ENCODE results near the gene STARD10.

Gene STARD10

GRCh38 chr11:72780296-72781062, 13.4 kb downstream of the STARD10 start:
- DNase-seq (ENCODE audit: low read depth in 2 of 2) = no peak

- no peak for DNase-seq (ENCODE audit: low read depth in 2 of 2)
Observed at GRCh38 chr11:72779495-72780128, 14.2 kb downstream of the STARD10 start.

- DNase-seq (ENCODE audit: low read depth in 2 of 2) = no peak
Observed at GRCh38 chr11:72778535-72779494, 15.0 kb downstream of the STARD10 start.

GRCh38 chr11:72777755-72778278, 16.0 kb downstream of the STARD10 start:
- DNase-seq (ENCODE audit: low read depth in 2 of 2) = no peak

GRCh38 chr11:72776844-72777754, 16.7 kb downstream of the STARD10 start:
- no peak for DNase-seq (ENCODE audit: low read depth in 2 of 2)

GRCh38 chr11:72776117-72776843, 17.6 kb downstream of the STARD10 start:
- DNase-seq (ENCODE audit: low read depth in 2 of 2) = no peak

GRCh38 chr11:72775288-72776110, 18.3 kb downstream of the STARD10 start:
- DNase-seq (ENCODE audit: low read depth in 2 of 2) = no peak

- DNase-seq (ENCODE audit: low read depth in 2 of 2) = no peak
Observed at GRCh38 chr11:72774499-72774898, 19.3 kb downstream of the STARD10 start.

- no peak for DNase-seq (ENCODE audit: low read depth in 2 of 2)
Observed at GRCh38 chr11:72773696-72774095, 20.2 kb downstream of the STARD10 start.

- DNase-seq (ENCODE audit: low read depth in 2 of 2) = no peak
Observed at GRCh38 chr11:72773291-72773690, 20.6 kb downstream of the STARD10 start.

- no peak for DNase-seq (ENCODE audit: low read depth in 2 of 2)
Observed at GRCh38 chr11:72772059-72772458, 21.8 kb downstream of the STARD10 start.

- DNase-seq (ENCODE audit: low read depth in 2 of 2) = no peak
Observed at GRCh38 chr11:72771507-72771906, 22.3 kb downstream of the STARD10 start.

GRCh38 chr11:72770799-72771198, 23.0 kb downstream of the STARD10 start:
- DNase-seq (ENCODE audit: low read depth in 2 of 2) = no peak

GRCh38 chr11:72769680-72770079, 24.2 kb downstream of the STARD10 start:
- DNase-seq (ENCODE audit: low read depth in 2 of 2) = no peak

- DNase-seq (ENCODE audit: low read depth in 2 of 2) = no peak
Observed at GRCh38 chr11:72768581-72768980, 25.3 kb downstream of the STARD10 start.

- no peak for DNase-seq (ENCODE audit: low read depth in 2 of 2)
Observed at GRCh38 chr11:72767203-72768062, 26.4 kb downstream of the STARD10 start.

- DNase-seq (ENCODE audit: low read depth in 2 of 2) = no peak
Observed at GRCh38 chr11:72766152-72766902, 27.5 kb downstream of the STARD10 start.

- DNase-seq (ENCODE audit: low read depth in 2 of 2) = no peak
Observed at GRCh38 chr11:72764503-72764902, 29.3 kb downstream of the STARD10 start.

All from activated CD4-positive, alpha-beta T cell treated with anti-CD3 and anti-CD28 coated beads for 24 hours (primary cell).